ENCODE measurements around the gene CAMTA1.

GRCh38 chr1:6984986-6985385 lies 199.7 kb downstream of the CAMTA1 start:
- TF ChIP-seq POLR2A (IDR thresholded peaks at IDR 0.05): no peak
- TF ChIP-seq CTCF (IDR thresholded peaks at IDR 0.05): no peak
- TF ChIP-seq POLR2AphosphoS5 (IDR thresholded peaks at IDR 0.05): no peak
- no peak for TF ChIP-seq EP300 (IDR thresholded peaks at IDR 0.05)

Data from stomach (tissue), 4 donors.